Left kidney (tissue), 2 donors: ENCODE data around the gene PSMD1. TPM values are rescaled to one million over a fixed set of nuclear protein-coding genes. Genes with fewer than 3 reads are reported as not detected.

Source experiments
- DNase-seq: peaks from one replicate; pipeline ENCODE4 v3.0.0-alpha.2; 2013
- polyA plus RNA-seq: library from polyadenylated mRNA; unstranded; fragments of 120-200 nt; gene quantifications from one replicate; pipeline ENCODE4 v1.2.1, GENCODE V29; 2013; ENCODE audit not compliant: insufficient read length

The PSMD1 gene
- polyA plus RNA-seq, 1 donor, result 111 TPM

- no peak for DNase-seq
These were observed 23.2 kb upstream of the PSMD1 start for GRCh38 chr2:231033147-231034132.

GRCh38 chr2:231034291-231034882 is 22.3 kb upstream of the PSMD1 start:
- DNase-seq, result no peak

GRCh38 chr2:231036131-231036530 is 20.5 kb upstream of the PSMD1 start:
- DNase-seq, result no peak

- DNase-seq, result no peak
These were observed 20.0 kb upstream of the PSMD1 start for GRCh38 chr2:231036578-231037106.

GRCh38 chr2:231037202-231037730 is 19.4 kb upstream of the PSMD1 start, which contains the start of gene C2orf72:
Gene C2orf72 (plus strand): TSS chr2:231037523. CDS start chr2:231037566, 43 bp downstream.
- no peak for DNase-seq

GRCh38 chr2:231037731-231038482 is 18.8 kb upstream of the PSMD1 start:
- no peak for DNase-seq

GRCh38 chr2:231038483-231039293 is 18.0 kb upstream of the PSMD1 start:
- no peak for DNase-seq

- no peak for DNase-seq
These were observed 17.4 kb upstream of the PSMD1 start for GRCh38 chr2:231039294-231039664.

- DNase-seq, result no peak
These were observed 16.8 kb upstream of the PSMD1 start for GRCh38 chr2:231039821-231040364.

GRCh38 chr2:231041061-231041689 is 15.5 kb upstream of the PSMD1 start:
- DNase-seq, result no peak

- no peak for DNase-seq
These were observed 12.9 kb upstream of the PSMD1 start for GRCh38 chr2:231043796-231044195.

- no peak for DNase-seq
These were observed 9.8 kb upstream of the PSMD1 start for GRCh38 chr2:231046916-231047273.

- no peak for DNase-seq
These were observed 9.3 kb upstream of the PSMD1 start for GRCh38 chr2:231047274-231047922.

- DNase-seq, result no peak
These were observed 8.4 kb upstream of the PSMD1 start for GRCh38 chr2:231047923-231048915.

GRCh38 chr2:231049286-231050017 is 7.2 kb upstream of the PSMD1 start:
- no peak for DNase-seq

- DNase-seq, result no peak
These were observed 6.4 kb upstream of the PSMD1 start for GRCh38 chr2:231050018-231050901.

- DNase-seq, result no peak
These were observed 5.6 kb upstream of the PSMD1 start for GRCh38 chr2:231051116-231051515.
